M059J (cell line): Measurements from ENCODE around the gene ABCB4. TPM values are rescaled to one million over a fixed set of nuclear protein-coding genes. Genes with fewer than 3 reads are reported as not detected.
"Not testable (repeated sequence)": the region's sequence is repeated elsewhere in the genome, so short reads cannot be mapped to it uniquely, and the experiment has no call there.

ENCODE experiments used
- DNase-seq: peaks from one replicate; pipeline ENCODE4 v3.0.0-alpha.2; 2012; ENCODE audit warnings: low read depth
- total RNA-seq: library from RNA; depleted of rRNA; stranded (reverse); fragments of >200 nt; shearing (Covaris generic); gene quantifications from 2 replicates; pipeline ENCODE4 v1.2.3, GENCODE V29; 2014

The ABCB4 gene
- total RNA-seq, 1 experiment from 2014 or later, result 4.6 TPM

DNA sequence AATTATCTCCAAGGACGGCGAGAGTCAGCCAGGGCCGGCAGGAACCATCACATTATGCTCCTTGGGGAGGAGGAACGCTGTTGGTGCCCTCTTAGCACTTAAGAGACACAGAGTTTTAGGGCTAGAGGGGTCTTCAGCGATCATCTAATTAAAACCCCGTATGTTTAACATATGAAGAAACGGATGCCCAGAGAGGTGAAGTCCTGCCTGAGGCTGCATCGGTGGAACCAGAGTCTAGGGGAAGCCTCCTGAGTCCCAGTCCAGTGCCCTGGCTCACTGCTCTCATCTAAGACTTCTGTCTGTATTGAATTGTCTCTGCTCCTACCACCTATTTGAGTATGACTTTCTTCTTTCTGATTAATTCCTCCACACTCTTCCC lies 688 bp upstream of the ABCB4 start:
- DNase-seq, result no peak

DNA sequence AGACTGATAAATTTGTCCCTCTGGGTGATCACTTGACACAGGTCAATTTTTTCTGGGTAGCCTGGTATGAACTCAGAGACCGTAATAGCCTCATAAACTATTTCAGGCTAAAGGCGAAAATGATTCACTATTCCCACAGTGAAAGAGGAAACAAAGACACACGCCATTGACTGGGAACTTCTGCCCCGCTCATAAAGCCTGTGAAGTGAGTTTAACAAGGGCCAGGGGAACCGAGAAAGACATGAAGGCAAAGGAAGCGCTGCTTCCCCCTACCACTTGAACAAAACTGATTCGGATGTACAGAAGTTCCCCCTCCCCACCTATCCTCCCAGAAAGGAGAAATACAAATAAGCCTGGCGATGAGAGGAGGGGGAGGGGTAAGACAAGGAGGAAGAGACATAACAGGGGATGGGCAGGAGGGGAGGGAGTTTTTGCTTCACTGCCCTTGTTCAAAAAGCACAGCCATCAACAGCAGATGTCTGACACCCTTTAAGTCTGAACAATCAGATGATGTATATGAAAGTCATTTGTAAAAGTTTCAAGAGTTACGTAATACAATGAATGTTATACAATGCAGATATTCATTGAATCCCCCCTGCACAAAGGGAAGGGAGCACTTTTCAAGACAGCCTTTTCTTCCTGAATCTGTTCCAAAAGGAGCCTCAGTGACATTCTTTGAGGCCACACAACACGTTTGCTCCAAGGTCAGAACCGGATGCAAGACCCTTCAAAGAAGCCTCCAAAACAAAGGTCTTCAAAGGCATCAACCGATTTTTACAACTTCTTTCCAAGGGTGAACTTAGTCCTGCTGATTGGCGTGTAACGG lies 734 bp downstream of the ABCB4 start:
- DNase-seq, result peak; percentile 87

DNA sequence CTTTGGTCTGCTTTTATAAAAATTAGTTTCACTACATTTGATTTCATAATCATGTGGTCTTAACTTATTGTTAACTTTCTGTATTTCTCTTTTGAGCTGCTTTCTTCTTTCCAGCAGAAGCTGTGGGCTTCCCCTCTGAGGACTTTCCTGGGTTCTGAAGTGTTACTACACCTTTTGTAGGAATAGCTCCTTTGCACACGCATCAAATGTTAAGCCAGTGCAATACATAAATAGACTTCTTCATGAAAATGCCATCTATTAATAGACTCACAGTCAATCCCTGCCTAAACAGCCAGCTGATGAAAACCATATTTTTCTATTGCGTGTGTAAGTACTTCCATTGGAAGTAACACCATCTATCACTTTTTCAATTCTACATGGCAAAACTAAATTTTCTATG lies 1.5 kb downstream of the ABCB4 start:
- no peak for DNase-seq

DNA sequence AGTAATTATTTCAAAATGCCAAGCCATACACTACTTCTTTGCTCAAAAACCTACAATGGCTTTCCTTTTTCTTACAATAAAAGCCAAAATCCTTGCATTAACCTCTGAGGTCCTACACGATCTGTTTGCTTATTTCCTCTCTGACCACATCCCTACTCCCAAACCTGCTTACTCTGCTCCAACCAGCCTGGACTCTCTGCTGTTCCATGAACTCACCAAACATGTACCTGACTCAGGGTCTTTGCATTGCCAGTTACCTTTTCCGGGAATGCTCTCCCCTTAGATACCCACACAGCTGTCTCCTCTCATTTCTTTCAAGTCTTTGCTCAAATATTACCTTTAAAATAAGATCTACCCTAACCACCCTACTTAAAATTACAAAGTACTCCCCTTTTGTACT lies 2.3 kb downstream of the ABCB4 start:
- DNase-seq, result no peak

DNA sequence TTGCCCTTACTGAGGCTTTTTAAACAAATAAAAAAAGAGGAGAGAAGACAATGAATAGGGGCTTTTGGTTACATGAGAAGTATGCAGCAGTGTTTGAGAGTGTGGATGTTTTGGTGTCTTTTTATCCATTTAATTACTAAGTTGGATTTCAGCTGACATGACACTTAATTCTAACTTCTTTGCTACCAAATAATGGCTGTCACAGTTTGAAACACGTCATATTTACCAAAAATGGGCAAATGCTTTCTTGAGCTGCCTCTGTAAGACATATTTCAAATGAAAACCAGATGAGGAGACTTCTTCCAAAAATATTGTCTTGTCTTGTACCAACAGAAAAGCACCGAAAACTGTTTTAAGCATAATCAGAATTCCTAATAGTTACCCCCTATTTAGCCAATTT lies 4.0 kb downstream of the ABCB4 start:
- DNase-seq, result no peak

DNA sequence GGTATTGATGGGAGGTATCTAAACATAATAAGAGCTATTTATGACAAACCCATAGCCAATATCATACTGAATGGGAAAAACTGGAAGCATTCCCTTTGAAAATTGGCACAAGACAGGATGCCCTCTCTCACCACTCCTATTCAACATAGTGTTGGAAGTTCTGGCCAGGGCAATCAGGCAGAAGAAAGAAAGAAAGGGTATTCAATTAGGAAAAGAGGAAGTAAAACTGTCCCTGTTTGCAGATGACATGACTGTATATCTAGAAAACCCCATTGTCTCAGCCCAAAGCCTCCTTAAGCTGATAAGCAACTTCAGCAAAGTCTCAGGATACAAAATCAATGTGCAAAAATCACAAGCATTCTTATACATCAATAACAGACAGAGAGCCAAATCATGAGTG lies 6.3 kb downstream of the ABCB4 start:
- DNase-seq, result not testable (repeated sequence)

DNA sequence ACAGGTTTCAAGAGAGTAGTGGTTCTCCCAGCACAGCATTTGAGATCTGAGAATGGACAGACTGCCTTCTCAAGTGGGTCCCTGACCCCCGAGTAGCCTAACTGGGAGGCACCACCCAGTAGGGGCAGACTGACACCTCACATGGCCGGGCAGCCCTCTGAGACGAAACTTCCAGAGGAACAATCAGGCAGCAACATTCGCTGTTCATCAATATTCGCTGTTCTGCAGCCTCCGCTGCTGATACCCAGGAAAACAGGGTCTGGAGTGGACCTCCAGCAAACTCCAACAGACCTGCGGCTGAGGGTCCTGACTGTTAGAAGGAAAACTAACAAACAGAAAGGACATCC lies 10.0 kb downstream of the ABCB4 start:
- not testable (repeated sequence) for DNase-seq

DNA sequence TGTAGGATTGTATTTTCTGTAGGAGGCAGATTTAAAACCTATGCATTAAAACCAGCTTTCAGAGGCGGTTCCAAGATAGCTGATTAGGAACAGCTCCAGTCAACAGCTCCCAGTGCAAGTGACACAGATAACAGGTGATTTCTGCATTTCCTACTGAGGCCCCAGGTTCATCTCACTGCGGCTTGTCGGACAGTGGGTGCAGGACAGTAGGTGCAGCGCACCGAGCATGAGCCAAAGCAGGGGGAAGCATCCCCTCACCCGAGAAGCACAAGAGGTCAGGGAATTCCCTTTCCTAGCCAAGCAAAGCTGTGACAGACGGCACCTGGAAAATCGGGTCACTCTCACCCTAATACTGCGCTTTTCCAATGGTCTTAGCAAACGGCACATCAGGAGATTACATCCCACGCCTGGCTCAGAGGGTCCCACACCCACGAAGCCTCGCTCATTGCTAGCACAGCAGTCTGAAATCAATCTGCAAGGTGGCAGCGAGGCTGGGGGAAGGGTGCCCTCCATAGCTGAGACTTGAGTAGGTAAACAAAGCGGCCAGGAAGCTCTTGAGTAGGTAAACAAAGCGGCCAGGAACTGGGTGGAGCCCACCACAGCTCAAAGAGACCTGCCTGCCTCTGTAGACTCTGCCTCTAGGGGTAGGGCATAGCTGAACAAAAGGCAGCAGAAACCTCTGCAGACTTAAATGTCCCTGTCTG lies 10.5 kb downstream of the ABCB4 start:
- not testable (repeated sequence) for DNase-seq

DNA sequence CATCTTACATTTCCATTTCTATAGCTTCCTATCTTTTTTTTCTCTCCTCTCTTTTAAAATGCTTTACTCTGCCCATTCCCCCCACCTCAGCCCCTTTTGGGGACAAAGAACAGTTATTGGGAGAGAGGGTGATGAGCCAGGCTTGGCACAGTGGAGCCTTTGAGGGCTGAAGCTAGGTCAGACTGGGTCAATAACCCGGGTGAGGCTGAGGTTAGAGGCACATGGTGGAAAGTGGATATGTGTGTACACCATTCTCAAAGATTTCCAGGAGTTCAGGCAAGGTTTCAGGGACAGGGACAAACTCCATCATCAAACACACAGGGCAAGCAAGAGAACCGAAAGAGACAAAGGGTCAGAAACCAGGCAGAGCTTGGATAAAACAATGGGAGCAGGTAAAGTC lies 11.5 kb downstream of the ABCB4 start:
- DNase-seq, result no peak

DNA sequence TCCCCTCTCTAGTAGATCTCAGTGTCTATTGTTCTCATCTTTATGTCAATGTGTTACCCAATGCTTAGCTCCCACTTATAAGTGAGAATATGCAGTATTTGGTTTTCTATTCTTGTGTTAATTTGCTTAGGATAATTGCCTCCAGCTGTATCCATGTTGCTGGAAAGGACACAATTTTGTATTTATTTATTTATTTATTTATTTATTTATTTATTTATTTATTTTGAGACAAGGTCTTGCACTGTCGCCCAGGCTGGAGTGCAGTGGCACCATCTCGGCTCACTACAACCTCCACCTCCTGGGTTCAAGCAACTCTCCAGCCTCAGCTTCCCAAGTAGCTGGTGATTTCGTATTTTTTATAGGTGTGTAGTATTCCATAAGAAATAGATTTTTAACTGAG lies 15.0 kb downstream of the ABCB4 start:
- DNase-seq, result not testable (repeated sequence)

DNA sequence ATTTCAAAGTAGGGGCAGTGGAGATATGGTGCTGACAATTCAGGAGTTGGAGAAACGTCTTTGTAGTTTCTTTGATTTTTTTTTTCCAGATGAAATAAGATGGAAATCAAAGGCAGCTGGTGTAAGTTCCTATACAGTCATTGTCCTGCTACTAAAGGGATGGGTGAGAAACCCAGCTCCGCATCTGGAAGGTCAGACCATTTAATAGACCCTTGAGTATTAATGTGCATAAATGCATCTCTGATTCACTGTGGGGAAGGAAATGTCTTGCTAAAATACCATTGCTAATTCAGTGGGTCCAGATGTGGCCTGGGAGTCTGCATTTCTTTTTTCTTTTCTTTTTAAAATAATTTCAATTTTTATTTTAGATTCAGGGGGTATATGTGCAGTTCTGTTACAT lies 15.5 kb downstream of the ABCB4 start:
- no peak for DNase-seq

DNA sequence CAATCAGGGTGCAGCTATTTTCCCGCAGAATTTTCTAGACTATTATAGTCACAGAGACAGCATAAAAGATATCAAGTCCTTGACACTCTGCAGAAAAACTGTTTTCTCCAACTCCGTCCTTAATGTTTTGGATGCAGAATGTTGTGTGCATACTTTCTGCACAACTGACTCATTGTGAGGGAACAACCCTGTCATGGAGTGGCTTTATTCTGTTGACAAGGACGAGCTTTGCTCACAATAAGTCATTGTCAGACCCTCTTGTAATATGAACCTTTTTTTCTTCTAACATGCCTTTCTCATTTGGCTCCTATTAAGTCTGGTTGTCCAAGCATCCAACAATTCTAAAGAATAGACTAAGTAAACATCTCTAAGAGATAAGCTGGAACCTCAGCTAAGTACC lies 17.3 kb downstream of the ABCB4 start:
- no peak for DNase-seq

DNA sequence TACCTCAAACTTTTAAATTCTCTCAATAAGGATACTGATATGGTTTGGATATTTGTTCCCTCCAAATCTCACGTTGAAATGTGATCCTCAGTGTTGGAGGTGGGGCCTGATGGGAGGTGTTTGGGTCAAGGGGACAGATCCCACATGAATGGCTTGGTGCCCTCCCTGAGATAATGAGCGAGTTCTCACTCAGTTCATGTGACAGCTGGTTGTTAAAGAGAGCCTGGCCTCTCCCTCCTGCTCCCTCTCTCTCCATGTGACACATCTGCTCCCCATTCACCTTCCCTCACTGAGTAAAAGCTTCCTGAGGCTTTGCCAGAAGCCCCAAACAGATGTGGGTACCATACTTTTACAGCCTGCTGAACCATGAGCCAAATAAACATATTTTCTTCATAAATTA lies 19.2 kb downstream of the ABCB4 start:
- DNase-seq, result no peak

DNA sequence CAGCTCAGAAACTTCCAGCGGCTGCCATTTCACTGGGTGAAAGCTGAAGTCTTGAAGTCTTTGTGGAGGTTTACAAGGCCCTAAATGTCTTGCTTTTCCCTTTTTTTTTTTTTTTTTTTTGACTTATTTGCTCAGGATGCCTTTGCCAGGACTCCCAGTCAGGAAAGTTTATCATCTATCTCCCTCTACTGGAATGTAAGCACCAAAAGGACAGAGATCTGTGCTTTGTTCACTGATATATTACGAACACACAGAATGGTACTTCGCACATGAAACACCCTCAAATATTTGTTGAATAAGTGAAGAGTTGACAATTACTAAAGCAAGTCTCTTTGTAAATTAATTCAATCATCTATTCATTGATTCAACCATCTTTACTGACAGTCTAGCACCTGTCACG lies 23.2 kb downstream of the ABCB4 start:
- peak; percentile 12 for DNase-seq

DNA sequence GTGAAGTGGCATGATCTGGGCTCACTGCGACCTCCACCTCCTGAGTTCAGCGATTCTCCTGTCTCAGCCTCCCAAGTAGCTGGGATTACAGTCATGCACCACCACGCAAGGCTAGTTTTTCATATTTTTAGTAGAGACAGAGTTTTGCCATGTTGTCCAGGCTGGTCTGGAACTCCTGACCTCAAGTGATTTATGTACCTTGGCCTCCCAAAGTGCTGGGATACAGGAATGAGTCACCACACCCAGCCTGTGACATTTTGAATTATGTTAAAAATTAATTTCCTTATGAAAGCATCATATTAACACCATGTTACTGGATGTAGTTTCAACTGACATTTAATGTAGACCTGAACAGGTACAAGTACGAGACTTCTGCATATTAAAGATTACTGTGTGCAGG lies 24.3 kb downstream of the ABCB4 start:
- peak; percentile 22 for DNase-seq

DNA sequence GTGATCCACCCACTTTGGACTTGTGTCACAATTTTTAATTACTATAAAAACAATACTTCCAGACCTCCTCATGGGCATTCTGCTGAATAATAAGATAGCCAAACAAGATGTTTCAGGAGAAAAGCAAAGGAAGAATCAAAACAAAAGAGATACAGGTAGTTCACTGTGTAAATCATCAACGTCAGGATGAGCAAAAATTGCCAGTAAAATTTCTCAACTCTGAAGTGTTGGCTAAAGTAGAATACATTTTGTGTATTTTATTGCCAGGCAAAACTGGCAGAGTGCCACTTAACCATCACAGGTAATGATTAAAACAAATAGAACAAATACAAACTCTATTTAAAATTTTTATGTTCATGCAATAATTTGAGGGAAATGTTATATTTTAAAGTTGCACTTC lies 24.8 kb downstream of the ABCB4 start:
- no peak for DNase-seq

DNA sequence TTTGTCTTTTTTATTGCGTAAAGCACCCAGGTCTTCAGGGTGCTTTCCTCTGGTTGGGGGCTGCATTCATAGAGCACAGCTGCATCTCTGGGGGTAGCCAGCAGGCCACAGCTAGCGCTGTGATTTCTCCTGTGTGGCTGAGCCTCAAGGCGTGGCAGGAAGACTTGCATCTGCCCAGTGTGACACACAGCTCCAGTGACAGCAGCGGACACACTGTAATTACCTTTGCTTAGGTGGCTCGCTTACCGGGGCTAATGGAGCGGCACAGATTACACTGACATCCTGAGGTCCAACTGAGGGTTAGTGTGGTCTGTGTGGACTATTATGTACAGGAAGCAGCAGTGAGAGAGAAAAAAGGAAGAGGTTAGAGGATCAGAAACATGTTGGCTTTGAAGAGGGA lies 27.1 kb downstream of the ABCB4 start:
- DNase-seq, result no peak

DNA sequence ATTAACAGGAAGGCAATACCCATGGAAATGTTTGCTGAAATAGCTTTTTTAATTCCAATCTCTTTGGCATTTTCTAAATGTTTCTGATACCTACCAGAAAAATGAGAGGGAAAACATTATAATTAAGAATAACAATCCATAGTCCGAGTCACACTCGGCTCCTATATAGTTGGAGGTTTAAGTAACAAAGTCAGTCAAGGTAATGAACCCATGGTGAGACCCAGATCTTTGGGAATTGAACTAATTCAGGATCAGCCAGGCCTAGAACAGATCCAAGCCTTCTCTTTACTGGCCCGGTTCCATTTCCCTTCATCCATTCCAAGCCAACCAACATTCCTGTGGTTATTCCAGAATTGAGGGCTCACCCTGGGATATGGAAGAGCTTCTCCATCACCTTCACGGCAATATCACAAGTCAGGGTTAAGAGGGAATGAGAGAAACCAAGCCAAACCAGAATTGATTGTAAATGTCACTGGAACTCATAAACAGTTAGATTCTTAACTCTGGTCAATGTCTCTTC lies 28.3 kb downstream of the ABCB4 start:
- peak; percentile 63 for DNase-seq

DNA sequence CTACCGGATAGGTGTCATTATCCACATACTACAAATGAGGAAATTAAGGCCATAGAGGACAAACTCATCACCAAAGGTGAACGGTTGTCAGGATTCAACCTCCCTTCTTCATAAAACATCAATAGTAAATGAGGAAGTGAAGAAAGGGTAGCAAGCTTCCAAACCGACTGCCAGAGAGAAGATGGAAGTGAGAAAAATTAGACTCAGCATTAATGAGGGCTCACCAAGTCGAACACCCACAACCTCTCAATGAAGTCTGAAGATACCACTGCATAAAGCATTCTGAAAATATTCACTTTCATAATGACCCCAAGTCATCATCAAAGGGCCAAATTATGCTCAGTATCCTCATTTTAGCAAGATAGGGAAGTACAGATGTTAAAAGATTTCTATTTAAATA lies 29.6 kb downstream of the ABCB4 start:
- DNase-seq, result no peak

DNA sequence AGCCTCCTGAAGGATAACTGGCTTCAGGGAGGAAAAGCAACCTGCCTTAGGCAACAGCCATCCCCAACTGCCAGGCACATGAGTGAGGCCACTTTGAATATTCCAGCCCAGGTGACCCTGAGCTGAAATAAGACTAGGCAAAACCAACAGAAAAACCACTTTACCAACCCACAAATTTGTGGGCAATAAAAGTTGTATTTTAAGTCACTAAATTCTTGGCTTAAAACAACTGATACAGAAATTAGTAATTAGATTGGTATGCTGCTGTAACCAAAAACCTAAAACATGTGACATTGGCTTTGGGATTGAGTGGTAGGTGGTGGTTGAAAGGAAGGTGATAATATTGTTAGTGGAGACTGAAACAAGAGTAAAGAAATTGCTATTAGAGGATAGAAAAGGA lies 39.9 kb downstream of the ABCB4 start:
- peak; percentile 93 for DNase-seq

DNA sequence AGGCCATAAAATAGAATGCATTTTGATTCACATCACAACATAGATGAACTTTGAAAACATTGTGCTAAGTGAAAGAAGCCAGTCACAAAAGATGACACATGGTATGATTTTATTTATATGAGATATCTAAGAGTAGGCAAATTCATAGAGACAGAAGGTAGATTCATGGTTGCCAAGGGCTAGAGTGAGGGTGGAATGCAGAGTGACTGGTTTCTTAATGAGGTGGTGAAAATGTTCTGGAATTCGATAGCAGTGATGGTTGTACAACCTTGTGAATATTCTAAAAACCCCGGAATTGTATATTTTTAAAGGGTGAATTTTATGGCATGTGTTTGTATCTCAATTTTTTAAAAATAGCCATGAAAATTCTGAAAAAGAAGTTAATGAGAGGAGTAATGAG lies 42.9 kb downstream of the ABCB4 start:
- no peak for DNase-seq

DNA sequence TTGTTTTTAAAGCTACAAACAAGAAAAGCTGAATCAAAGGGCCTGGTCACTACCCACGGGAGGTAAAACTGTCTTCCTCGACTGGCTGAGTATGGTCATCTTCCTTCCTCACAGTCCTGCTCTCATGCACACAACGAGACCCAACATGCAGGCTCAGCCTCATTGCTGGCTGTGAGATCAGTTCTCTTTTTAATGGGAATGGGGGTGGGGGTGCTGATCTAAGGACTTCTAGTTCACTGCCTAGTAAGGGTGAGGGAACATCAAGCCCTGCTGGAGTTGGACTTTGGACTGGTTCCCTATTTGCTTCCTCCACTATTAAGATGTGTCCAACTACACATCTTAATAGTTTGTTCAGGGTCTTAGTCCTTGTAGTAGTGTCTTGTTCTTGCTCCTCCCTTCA lies 48.2 kb downstream of the ABCB4 start:
- no peak for DNase-seq

DNA sequence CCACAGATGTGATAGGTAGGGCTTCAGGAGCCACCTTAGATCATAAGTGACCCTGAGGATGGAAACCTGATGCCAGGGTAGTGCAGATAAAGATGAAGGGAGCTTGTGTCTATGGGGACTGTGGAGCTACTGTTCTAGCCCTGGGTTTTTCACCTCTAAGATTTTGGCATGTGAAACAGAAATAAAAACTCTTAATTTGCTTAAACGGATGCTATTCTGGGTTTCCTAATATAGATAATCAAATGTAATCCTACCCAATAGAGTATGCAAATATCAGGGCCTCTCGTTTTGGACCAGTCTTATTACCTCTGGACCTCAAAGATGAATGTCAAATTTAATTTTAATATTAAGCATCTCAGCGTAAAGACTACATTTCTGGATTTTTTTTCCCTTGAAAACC lies 49.3 kb downstream of the ABCB4 start:
- DNase-seq, result no peak
